ENCODE data around the gene VAV1. TPM values are rescaled to one million over a fixed set of nuclear protein-coding genes. Genes with fewer than 3 reads are reported as not detected.

Gene VAV1
- total RNA-seq, 1 experiment from 2014 or later: 7.5 TPM

DNA sequence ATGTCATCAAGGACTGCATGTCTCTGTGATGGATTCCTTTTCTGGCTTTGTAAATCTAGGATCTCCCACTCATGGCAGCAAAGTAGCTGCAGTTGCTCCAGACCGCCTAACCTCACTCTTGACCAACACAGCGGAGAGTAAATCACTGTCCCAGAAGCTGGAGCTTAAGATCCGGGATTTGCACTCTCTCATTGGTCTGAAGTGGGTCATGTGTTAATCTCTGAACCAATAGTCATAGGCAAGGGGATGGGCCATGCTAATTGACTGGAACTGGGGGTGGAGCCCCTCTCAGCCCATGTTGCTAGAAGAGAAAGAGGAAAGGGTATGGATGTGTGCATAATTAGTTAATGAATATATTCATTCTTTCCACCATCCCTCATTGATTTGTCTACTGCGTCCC lies 34.0 kb downstream of the VAV1 start:
- Histone ChIP-seq H3K27me3 (ENCODE audit: insufficient read depth, low read depth) (no peaks in the 10 kb centered on the region), H3K4me2 (no peak overlapping the region), H3K36me3 (ENCODE audit: low read depth) (no peaks in the 10 kb centered on the region), H2AFZ (no peak overlapping the region), H4K20me1 (ENCODE audit: insufficient read depth) (no peaks in the 10 kb centered on the region), H3K9me2 (ENCODE audit: insufficient read depth) (no peaks in the 10 kb centered on the region), H3K9me3 (ENCODE audit: insufficient read depth, low read depth) (no peaks in the 10 kb centered on the region), H3K4me1 (replicated peaks; ENCODE audit: insufficient read depth) (peaks cover 13% of the 10 kb centered on the region), H3K79me2 (ENCODE audit: low read depth) (no peaks in the 10 kb centered on the region), H3F3A (ENCODE audit: insufficient read depth, low read depth) (peaks cover 16% of the 10 kb centered on the region; the same call in 1 of the 2 replicates), H3K4me3 (no peak overlapping the region), H3K27ac (no peak overlapping the region)
- intact Hi-C loops (cut with micrococcal nuclease; ENCODE audit: unreplicated experiment): no loop called here
- CTCF ChIA-PET: no interaction called here
- no TSS peak for BruUV-seq (replicated peaks)
- DNase-seq: no peak
- POLR2A ChIA-PET (ENCODE audit: unreplicated experiment): no interaction called here
- no peak for TF ChIP-seq EZH2 (IDR thresholded peaks at IDR 0.05; ENCODE audit: low read depth)
- TF ChIP-seq, protein P1, sequence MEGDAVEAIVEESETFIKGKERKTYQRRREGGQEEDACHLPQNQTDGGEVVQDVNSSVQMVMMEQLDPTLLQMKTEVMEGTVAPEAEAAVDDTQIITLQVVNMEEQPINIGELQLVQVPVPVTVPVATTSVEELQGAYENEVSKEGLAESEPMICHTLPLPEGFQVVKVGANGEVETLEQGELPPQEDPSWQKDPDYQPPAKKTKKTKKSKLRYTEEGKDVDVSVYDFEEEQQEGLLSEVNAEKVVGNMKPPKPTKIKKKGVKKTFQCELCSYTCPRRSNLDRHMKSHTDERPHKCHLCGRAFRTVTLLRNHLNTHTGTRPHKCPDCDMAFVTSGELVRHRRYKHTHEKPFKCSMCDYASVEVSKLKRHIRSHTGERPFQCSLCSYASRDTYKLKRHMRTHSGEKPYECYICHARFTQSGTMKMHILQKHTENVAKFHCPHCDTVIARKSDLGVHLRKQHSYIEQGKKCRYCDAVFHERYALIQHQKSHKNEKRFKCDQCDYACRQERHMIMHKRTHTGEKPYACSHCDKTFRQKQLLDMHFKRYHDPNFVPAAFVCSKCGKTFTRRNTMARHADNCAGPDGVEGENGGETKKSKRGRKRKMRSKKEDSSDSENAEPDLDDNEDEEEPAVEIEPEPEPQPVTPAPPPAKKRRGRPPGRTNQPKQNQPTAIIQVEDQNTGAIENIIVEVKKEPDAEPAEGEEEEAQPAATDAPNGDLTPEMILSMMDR (conservative IDR thresholded peaks at IDR 0.05): no peak

- Histone ChIP-seq H3F3A (ENCODE audit: insufficient read depth, low read depth) (peaks cover 10% of the 10 kb centered on the region; the same call in 1 of the 2 replicates), H3K9me3 (ENCODE audit: insufficient read depth, low read depth) (no peaks in the 10 kb centered on the region), H3K9me2 (ENCODE audit: insufficient read depth) (0 out of 2 replicates have a peak, but pooled peaks cover 1% of the 10 kb centered on the region), H3K27ac (no peak overlapping the region), H3K79me2 (ENCODE audit: low read depth) (no peaks in the 10 kb centered on the region), H2AFZ (no peak overlapping the region), H3K4me2 (no peak overlapping the region), H3K27me3 (ENCODE audit: insufficient read depth, low read depth) (no peaks in the 10 kb centered on the region), H3K4me1 (replicated peaks; ENCODE audit: insufficient read depth) (peaks cover 12% of the 10 kb centered on the region), H3K36me3 (ENCODE audit: low read depth) (no peaks in the 10 kb centered on the region), H3K4me3 (no peak overlapping the region), H4K20me1 (ENCODE audit: insufficient read depth) (no peaks in the 10 kb centered on the region)
- ChIA-PET POLR2A (ENCODE audit: unreplicated experiment) (no interaction called here), CTCF (no interaction called here)
- no TSS peak for BruUV-seq (replicated peaks)
- intact Hi-C loops (cut with micrococcal nuclease; ENCODE audit: unreplicated experiment): no loop called here
- DNase-seq: no peak
- no peak for TF ChIP-seq EZH2 (IDR thresholded peaks at IDR 0.05; ENCODE audit: low read depth)
- TF ChIP-seq, protein P1 (conservative IDR thresholded peaks at IDR 0.05): no peak
These were observed 34.8 kb downstream of the VAV1 start for GRCh38 chr19:6807291-6807690.

GRCh38 chr19:6808494-6808893 lies 36.0 kb downstream of the VAV1 start:
- Histone ChIP-seq H2AFZ (no peak overlapping the region), H3K27ac (no peak overlapping the region), H3K4me1 (replicated peaks; ENCODE audit: insufficient read depth) (no peaks in the 10 kb centered on the region), H4K20me1 (ENCODE audit: insufficient read depth) (no peaks in the 10 kb centered on the region), H3K79me2 (ENCODE audit: low read depth) (no peaks in the 10 kb centered on the region), H3K9me3 (ENCODE audit: insufficient read depth, low read depth) (no peaks in the 10 kb centered on the region), H3F3A (ENCODE audit: insufficient read depth, low read depth) (peaks cover 1% of the 10 kb centered on the region; the same call in 1 of the 2 replicates), H3K27me3 (ENCODE audit: insufficient read depth, low read depth) (no peaks in the 10 kb centered on the region), H3K4me2 (no peak overlapping the region), H3K36me3 (ENCODE audit: low read depth) (no peaks in the 10 kb centered on the region), H3K4me3 (no peak overlapping the region), H3K9me2 (ENCODE audit: insufficient read depth) (0 out of 2 replicates have a peak, but pooled peaks cover 3% of the 10 kb centered on the region)
- POLR2A ChIA-PET (ENCODE audit: unreplicated experiment): interaction anchor here (0.6 kb wide), 1 partner anchor 1010 kb away, joined by 6 read pairs; no protein-coding TSS in a partner anchor
- intact Hi-C loops (cut with micrococcal nuclease; ENCODE audit: unreplicated experiment): no loop called here
- no peak for DNase-seq
- CTCF ChIA-PET: no interaction called here
- no TSS peak for BruUV-seq (replicated peaks)
- no peak for TF ChIP-seq EZH2 (IDR thresholded peaks at IDR 0.05; ENCODE audit: low read depth)
- TF ChIP-seq, protein P1 (conservative IDR thresholded peaks at IDR 0.05): no peak
